HFF-Myc (cell line): ENCODE results near the gene LRRC8C.

ENCODE experiments used
- DNase-seq: peaks from one replicate; pipeline ENCODE4 v3.0.0-alpha.2; 2011; ENCODE audit warnings: low read depth; ENCODE audit errors: extremely low read depth
- H3K4me3 ChIP-seq: replicated peaks from 2 replicates; pipeline ENCODE4 v1.5.1; 2011; ENCODE audit warnings: low read depth, mild to moderate bottlenecking, control low read depth, low read length
- CTCF ChIP-seq: IDR thresholded peaks from 2 replicates; pipeline ENCODE4 v1.5.1; 2012; ENCODE audit warnings: mild to moderate bottlenecking, low read depth, low read length, control low read depth; ENCODE audit errors: missing control alignments

Gene LRRC8C

GRCh38 chr1:89734442-89734841 lies 101.5 kb downstream of the LRRC8C start:
- TF ChIP-seq CTCF: no peak
- no peak for DNase-seq
- no peak overlapping the region for H3K4me3 ChIP-seq

GRCh38 chr1:89735479-89735878 lies 102.6 kb downstream of the LRRC8C start:
- no peak for TF ChIP-seq CTCF
- H3K4me3 ChIP-seq: no peak overlapping the region
- no peak for DNase-seq

- no peak overlapping the region for H3K4me3 ChIP-seq
- TF ChIP-seq CTCF: no peak
- no peak for DNase-seq
Measured at GRCh38 chr1:89736937-89737733, 104.2 kb downstream of the LRRC8C start.

- no peak for TF ChIP-seq CTCF
- H3K4me3 ChIP-seq: no peak overlapping the region
- DNase-seq: no peak
Measured at GRCh38 chr1:89737985-89738510, 105.1 kb downstream of the LRRC8C start.

GRCh38 chr1:89739013-89739843 lies 106.3 kb downstream of the LRRC8C start:
- no peak for TF ChIP-seq CTCF
- H3K4me3 ChIP-seq: no peak overlapping the region
- DNase-seq: no peak

GRCh38 chr1:89739844-89740216 lies 106.9 kb downstream of the LRRC8C start:
- no peak for TF ChIP-seq CTCF
- H3K4me3 ChIP-seq: no peak overlapping the region
- DNase-seq: no peak
